ENCODE measurements around the gene MARS1.

DNA sequence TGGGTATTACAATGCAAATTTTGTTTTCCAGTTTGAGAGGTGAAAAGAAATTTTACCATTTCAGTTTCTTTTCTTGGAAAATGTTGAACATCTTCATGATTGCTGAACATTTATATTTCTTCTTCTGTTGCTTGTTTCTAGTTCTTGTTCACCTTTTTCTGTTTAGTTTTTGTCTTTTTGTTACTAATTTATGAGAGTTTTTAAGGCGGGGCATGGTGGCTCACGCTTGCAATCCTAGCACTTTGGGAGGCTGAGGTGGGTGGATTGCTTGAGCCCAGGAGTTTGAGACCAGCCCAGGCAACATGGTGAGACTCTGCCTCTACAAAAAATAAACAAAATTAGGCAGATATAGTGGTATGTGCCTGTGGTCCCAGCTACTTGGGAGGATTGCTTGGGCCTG lies 72.6 kb downstream of the MARS1 start:
- TF ChIP-seq, protein P1, sequence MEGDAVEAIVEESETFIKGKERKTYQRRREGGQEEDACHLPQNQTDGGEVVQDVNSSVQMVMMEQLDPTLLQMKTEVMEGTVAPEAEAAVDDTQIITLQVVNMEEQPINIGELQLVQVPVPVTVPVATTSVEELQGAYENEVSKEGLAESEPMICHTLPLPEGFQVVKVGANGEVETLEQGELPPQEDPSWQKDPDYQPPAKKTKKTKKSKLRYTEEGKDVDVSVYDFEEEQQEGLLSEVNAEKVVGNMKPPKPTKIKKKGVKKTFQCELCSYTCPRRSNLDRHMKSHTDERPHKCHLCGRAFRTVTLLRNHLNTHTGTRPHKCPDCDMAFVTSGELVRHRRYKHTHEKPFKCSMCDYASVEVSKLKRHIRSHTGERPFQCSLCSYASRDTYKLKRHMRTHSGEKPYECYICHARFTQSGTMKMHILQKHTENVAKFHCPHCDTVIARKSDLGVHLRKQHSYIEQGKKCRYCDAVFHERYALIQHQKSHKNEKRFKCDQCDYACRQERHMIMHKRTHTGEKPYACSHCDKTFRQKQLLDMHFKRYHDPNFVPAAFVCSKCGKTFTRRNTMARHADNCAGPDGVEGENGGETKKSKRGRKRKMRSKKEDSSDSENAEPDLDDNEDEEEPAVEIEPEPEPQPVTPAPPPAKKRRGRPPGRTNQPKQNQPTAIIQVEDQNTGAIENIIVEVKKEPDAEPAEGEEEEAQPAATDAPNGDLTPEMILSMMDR (conservative IDR thresholded peaks at IDR 0.05 in 1 of 2, IDR thresholded peaks at IDR 0.05 in 1 of 2; ENCODE audit: low read depth in 1 of 2, low read length in 2 of 2) = no peak
- TF ChIP-seq EZH2 (IDR thresholded peaks at IDR 0.05; ENCODE audit: low read length, missing control alignments) = no peak
